Hematopoietic multipotent progenitor cell treated with erythropoietin and hydrocortisone succinate and interleukin-3 and kit ligand, for 4 days (in vitro differentiated cells): ENCODE measurements around the gene L2HGDH.
A peak's percentile ranks its signal among the peaks of the same experiment; 100 is the strongest.

Experiments
- DNase-seq: peaks from one replicate; pipeline ENCODE4 v3.0.0-alpha.2; 2015

The L2HGDH gene

DNA sequence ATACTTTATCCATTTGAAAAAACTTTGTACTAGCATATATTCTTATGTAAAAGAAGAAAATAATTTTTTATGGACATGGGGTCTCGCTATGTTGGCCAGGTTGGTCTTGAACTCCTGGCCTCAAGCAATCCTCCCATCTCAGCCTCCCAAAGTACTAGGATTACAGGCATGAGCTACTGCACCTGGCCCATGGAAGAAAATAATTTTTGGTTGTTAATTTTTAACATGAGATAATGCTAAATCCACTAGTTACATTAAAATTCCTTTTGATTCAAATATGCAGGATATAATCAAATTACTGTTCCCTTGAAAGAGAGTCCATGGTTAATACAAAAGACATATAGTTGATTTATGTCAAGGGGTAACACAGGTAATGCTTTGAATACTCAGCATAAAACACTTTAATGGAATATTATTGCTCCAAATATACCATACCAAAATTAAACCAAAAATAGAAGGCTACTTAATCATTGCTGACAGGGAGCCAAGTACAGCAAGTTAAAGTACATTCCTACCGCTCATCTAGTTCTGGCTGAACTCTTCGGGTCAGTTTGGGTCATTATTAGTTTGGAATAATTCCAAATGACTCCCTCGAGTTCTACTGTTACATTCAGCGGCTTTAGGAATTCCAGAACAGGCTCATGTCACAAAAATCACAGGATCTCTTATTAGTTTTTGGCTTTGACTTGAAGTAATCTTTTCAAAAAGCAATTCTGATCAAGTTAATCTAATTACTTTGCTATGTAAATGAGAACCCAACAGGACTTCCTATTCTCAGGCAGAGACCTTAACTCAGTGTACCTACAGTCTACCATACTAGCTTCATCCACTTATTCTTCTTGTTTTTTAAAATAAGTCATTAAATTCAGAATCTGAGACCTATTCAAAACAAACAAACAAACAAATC is 86.7 kb downstream of the L2HGDH start:
- DNase-seq: no peak

DNA sequence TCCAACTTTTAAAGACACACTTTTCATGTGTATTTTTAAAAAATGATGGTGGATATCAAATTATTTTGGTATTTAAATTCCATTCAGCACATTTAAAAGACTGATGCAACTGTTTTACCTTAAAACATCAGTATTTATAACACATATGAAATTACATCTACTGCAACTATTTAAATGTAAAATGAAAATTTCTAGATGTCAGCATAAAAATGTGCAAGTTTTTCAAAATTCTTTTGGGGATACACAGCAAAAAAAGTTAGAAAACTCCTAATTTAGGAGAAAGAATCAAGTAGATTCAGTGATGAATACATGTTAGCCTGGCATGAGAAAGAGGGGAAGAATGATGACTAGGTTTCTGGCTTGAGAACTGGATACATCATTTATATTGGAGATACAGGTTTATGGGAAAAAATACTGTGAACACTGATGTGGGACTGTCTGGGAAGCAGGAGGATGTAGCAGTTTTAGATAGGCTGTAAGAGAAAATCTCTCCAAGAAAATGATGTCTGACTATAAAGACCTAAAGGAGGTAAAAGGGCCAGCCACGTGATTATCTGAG is 89.9 kb downstream of the L2HGDH start:
- DNase-seq: no peak

DNA sequence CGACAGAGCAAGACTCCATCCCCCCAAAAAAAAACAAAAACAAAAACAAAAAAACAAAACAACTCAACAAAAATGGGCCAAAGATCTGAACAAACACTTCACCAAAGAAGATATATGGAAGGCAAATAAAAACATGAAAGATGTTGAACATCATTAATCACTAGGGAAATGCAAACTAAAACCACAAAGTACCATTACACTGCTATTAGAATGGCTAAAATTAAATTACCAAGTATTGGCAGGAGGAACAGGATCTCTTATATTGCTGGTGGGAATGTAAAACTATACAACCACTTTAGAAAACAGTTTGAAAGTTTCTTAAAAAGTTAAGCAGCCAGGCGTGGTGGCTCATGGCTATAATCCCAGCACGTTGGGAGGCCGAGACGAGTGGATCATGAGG is 93.5 kb downstream of the L2HGDH start:
- no peak for DNase-seq

DNA sequence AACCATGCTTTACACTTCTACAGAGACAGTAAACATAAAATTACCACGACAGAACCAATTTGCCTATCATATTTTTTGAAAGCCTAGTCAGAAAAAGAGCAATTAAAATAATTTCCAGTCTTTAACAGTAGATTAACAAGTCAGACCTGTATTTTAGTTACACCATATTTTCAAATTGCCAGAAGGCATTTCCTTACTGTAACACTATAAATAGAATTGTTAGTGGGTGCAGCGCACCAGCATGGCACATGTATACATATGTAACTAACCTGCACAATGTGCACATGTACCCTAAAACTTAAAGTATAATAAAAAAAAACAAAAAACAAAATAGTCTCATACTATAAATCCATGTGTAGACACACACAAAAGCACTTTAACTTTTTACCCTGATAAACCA is 96.6 kb downstream of the L2HGDH start:
- DNase-seq: no peak

DNA sequence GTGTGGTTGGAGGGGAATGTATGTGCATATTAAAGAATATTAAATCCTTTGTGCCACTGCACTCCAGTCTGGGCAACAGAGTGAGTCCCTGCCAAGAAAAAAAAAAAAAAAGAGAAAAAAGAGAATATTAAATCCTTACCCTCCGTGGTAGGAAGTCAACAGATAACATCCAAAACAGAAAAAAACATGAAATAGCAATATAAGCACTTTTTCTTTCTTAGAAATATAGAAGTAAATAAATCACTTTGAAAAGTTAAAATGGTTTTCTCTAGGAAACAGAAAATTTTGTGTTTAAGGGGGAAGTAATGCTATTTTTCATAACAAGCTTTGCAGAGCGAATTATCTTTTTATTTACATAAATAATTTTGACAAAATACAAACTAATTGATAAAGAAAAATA is 98.2 kb downstream of the L2HGDH start:
- DNase-seq: no peak

DNA sequence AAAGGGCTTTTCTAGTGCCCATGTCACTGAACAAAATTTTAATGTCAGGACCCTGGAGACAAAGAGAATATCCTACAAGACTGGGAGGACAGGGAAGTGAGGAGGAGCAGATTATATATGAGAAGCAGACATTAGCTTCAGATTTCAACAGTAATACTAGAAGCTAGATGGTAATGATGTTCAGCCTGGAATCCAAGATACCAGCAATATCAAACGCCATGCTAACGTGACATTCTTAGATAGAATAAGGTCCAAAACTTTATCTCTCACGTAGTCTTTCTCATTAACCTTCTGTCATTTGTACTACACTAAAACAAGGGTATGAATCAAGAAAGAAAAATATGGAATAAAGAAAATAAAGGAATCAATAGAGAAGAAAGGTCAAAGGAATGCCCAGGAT is 99.3 kb downstream of the L2HGDH start:
- peak; percentile 29 for DNase-seq

DNA sequence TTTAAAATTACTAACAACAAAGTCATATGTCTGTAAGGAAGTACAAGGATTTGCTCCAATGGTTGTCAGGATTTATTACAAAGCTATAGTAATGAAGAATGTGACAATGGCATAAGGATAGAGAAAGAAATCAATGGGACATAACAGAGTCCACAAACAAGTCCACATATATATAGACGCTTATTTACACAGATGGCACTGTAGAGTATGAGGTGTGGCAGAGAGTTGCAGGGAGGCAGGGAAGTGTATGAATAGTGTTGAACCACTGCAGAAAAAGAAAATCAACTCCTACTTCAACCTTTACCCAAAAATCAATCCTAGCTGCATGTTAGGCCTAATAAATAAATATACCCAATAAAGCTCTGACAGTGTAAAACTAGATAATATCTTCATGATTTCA is 102.0 kb downstream of the L2HGDH start:
- DNase-seq: no peak

DNA sequence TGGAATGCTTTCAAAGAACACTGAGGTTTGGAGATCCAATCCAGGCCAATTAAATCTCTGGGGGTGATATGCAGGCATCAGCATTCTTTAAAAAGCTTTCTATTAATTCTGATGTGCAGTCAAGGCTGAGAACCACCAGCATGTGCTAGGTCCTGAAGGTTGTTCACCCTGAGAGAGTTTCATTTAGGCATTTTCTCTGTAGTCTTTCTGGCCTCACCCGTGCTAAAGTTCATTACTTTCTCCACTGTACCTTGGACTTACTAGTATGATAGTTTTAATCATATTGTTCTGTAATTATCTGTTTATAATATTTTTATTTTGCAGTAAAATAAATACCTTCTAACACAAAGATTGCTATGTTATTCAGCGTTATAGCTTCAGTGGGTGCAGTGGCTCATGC is 113.5 kb downstream of the L2HGDH start:
- DNase-seq: no peak

DNA sequence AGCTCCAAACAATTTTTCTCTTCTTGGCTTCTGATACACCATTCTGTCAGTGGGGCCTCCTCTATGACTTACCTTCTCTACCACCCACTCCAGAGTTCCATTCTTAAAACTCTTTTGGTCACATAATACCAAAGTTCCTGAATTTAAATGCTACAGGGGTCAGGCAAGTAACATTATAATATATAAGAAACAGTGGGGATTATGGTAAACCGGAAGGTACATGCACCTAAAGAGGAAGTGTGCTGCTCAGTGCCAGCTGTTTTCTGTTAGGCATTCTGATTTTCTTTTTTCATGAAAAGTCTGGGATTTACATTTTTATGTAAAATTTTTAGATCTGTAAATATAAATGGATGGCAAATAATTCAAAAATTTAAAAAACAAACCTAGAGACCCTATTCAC is 120.5 kb downstream of the L2HGDH start:
- peak; percentile 25 for DNase-seq
